ENCODE results near the gene DPY19L1.
"Not testable (repeated sequence)": the region's sequence is repeated elsewhere in the genome, so short reads cannot be mapped to it uniquely, and the experiment has no call there.

DPY19L1 gene

GRCh38 chr7:34988442-34989125, 48.7 kb downstream of the DPY19L1 start:
- DNase-seq (ENCODE audit: low spot score): not testable (repeated sequence)

GRCh38 chr7:34985155-34985554, 52.1 kb downstream of the DPY19L1 start:
- not testable (repeated sequence) for DNase-seq (ENCODE audit: low spot score)

- not testable (repeated sequence) for DNase-seq (ENCODE audit: low spot score)
These were observed 53.1 kb downstream of the DPY19L1 start for GRCh38 chr7:34984140-34984539.

GRCh38 chr7:34982371-34983019, 54.8 kb downstream of the DPY19L1 start:
- DNase-seq (ENCODE audit: low spot score): no peak

- not testable (repeated sequence) for DNase-seq (ENCODE audit: low spot score)
These were observed 58.2 kb downstream of the DPY19L1 start for GRCh38 chr7:34979124-34979523.

GRCh38 chr7:34973400-34973760, 63.9 kb downstream of the DPY19L1 start:
- DNase-seq (ENCODE audit: low spot score): no peak

- not testable (repeated sequence) for DNase-seq (ENCODE audit: low spot score)
These were observed 64.4 kb downstream of the DPY19L1 start for GRCh38 chr7:34972739-34973399.

- DNase-seq (ENCODE audit: low spot score): not testable (repeated sequence)
These were observed 69.5 kb downstream of the DPY19L1 start for GRCh38 chr7:34967818-34968217.

- not testable (repeated sequence) for DNase-seq (ENCODE audit: low spot score)
These were observed 70.8 kb downstream of the DPY19L1 start for GRCh38 chr7:34966504-34966903.

- no peak for DNase-seq (ENCODE audit: low spot score)
These were observed 79.3 kb downstream of the DPY19L1 start for GRCh38 chr7:34958021-34958420.

GRCh38 chr7:34952822-34953221, 84.5 kb downstream of the DPY19L1 start:
- no peak for DNase-seq (ENCODE audit: low spot score)

- no peak for DNase-seq (ENCODE audit: low spot score)
These were observed 87.9 kb downstream of the DPY19L1 start for GRCh38 chr7:34949361-34949760.

GRCh38 chr7:34947427-34947826, 89.9 kb downstream of the DPY19L1 start:
- DNase-seq (ENCODE audit: low spot score): not testable (repeated sequence)

- no peak for DNase-seq (ENCODE audit: low spot score)
These were observed 90.8 kb downstream of the DPY19L1 start for GRCh38 chr7:34946486-34946885.

- not testable (repeated sequence) for DNase-seq (ENCODE audit: low spot score)
These were observed 91.3 kb downstream of the DPY19L1 start for GRCh38 chr7:34945894-34946477.

- peak; percentile 15 for DNase-seq (ENCODE audit: low spot score)
These were observed 98.1 kb downstream of the DPY19L1 start for GRCh38 chr7:34939175-34939574.

- DNase-seq (ENCODE audit: low spot score): not testable (repeated sequence)
These were observed 101.5 kb downstream of the DPY19L1 start for GRCh38 chr7:34935735-34936165.

- DNase-seq (ENCODE audit: low spot score): no peak
These were observed 105.5 kb downstream of the DPY19L1 start for GRCh38 chr7:34931739-34932138.

GRCh38 chr7:34929783-34930182, 107.5 kb downstream of the DPY19L1 start:
- not testable (repeated sequence) for DNase-seq (ENCODE audit: low spot score)

GRCh38 chr7:34928560-34928959, 108.7 kb downstream of the DPY19L1 start:
- DNase-seq (ENCODE audit: low spot score): no peak

GRCh38 chr7:34928052-34928451, 109.2 kb downstream of the DPY19L1 start:
- DNase-seq (ENCODE audit: low spot score): no peak

GRCh38 chr7:34920470-34920869, 116.8 kb downstream of the DPY19L1 start:
- DNase-seq (ENCODE audit: low spot score): not testable (repeated sequence)

GRCh38 chr7:34919038-34919437, 118.2 kb downstream of the DPY19L1 start:
- not testable (repeated sequence) for DNase-seq (ENCODE audit: low spot score)

All from hepatic stellate cell (primary cell).